Measurements from ENCODE around the gene STAT5B. TPM values are rescaled to one million over a fixed set of nuclear protein-coding genes. Genes with fewer than 3 reads are reported as not detected.

The STAT5B gene
- total RNA-seq, 1 experiment from 2014 or later, result 102 TPM

GRCh38 chr17:42179335-42179734 lies 96.9 kb downstream of the STAT5B start:
- ATAC-seq, result no peak
- ChIA-PET CTCF (interaction anchor here (1.2 kb wide), 1 partner anchor 67 kb away, joined by 3 read pairs; no protein-coding TSS in a partner anchor), POLR2A (no interaction called here)
- H3K27me3 ChIP-seq (ENCODE audit: control insufficient read depth, insufficient read depth, low read length), result no peaks in the 10 kb centered on the region
- H3K4me1 ChIP-seq (ENCODE audit: control insufficient read depth, insufficient read depth, low read length), result peaks cover 4% of the 10 kb centered on the region
- no peaks in the 10 kb centered on the region for H3K36me3 ChIP-seq (ENCODE audit: control insufficient read depth, insufficient read depth, low read length)
- no TSS peak for BruUV-seq (replicated peaks)
- H3K9me3 ChIP-seq (ENCODE audit: control insufficient read depth, insufficient read depth, low read depth, low read length), result no peaks in the 10 kb centered on the region
- no peak overlapping the region for H3K27ac ChIP-seq (ENCODE audit: low read length)
- H3K4me3 ChIP-seq (ENCODE audit: low read depth in 2 of 2, low read length in 2 of 2), result no peak overlapping the region
- in situ Hi-C loops (cut with HindIII; ENCODE audit: low pct_unique_long_range_greater_than_20kb, low sequenced_read_pairs) (no loop called here), intact Hi-C loops (cut with micrococcal nuclease; ENCODE audit: unreplicated experiment) (no loop called here)
- no peak for DNase-seq (ENCODE audit: low read depth, low spot score)
- no peak for TF ChIP-seq POLR2AphosphoS5 (IDR thresholded peaks at IDR 0.05; ENCODE audit: low read depth, low read length)
- TF ChIP-seq SIN3A (IDR thresholded peaks at IDR 0.05; ENCODE audit: borderline replicate concordance, insufficient read depth, low read depth, low read length), result no peak
- TF ChIP-seq REST (IDR thresholded peaks at IDR 0.05; ENCODE audit: insufficient read depth in 1 of 2, low read depth in 2 of 2, low read length in 1 of 2), result no peak
- TF ChIP-seq CTCF (IDR thresholded peaks at IDR 0.05), result no peak

- Histone ChIP-seq H3K4me3 (ENCODE audit: low read depth in 2 of 2, low read length in 2 of 2) (no peak overlapping the region), H3K27me3 (ENCODE audit: control insufficient read depth, insufficient read depth, low read length) (no peaks in the 10 kb centered on the region), H3K4me1 (ENCODE audit: control insufficient read depth, insufficient read depth, low read length) (peaks cover 4% of the 10 kb centered on the region), H3K9me3 (ENCODE audit: control insufficient read depth, insufficient read depth, low read depth, low read length) (no peaks in the 10 kb centered on the region), H3K27ac (ENCODE audit: low read length) (no peak overlapping the region), H3K36me3 (ENCODE audit: control insufficient read depth, insufficient read depth, low read length) (no peaks in the 10 kb centered on the region)
- ChIA-PET CTCF (no interaction called here), POLR2A (no interaction called here)
- DNase-seq (ENCODE audit: low read depth, low spot score), result no peak
- no peak for TF ChIP-seq REST (IDR thresholded peaks at IDR 0.05; ENCODE audit: insufficient read depth in 1 of 2, low read depth in 2 of 2, low read length in 1 of 2)
- no peak for TF ChIP-seq TCF7L2 (IDR thresholded peaks at IDR 0.05; ENCODE audit: low read depth, low read length)
- TF ChIP-seq CTCF (IDR thresholded peaks at IDR 0.05), result no peak
- TF ChIP-seq SIN3A (IDR thresholded peaks at IDR 0.05; ENCODE audit: borderline replicate concordance, insufficient read depth, low read depth, low read length), result no peak
- no peak for TF ChIP-seq POLR2AphosphoS5 (IDR thresholded peaks at IDR 0.05; ENCODE audit: low read depth, low read length)
- in situ Hi-C loops (cut with HindIII; ENCODE audit: low pct_unique_long_range_greater_than_20kb, low sequenced_read_pairs) (no loop called here), intact Hi-C loops (cut with micrococcal nuclease; ENCODE audit: unreplicated experiment) (no loop called here)
- no TSS peak for BruUV-seq (replicated peaks)
- no peak for ATAC-seq
Observed at GRCh38 chr17:42178817-42179216, 97.4 kb downstream of the STAT5B start.
